ENCODE measurements around the gene IGFALS.

The IGFALS gene

DNA sequence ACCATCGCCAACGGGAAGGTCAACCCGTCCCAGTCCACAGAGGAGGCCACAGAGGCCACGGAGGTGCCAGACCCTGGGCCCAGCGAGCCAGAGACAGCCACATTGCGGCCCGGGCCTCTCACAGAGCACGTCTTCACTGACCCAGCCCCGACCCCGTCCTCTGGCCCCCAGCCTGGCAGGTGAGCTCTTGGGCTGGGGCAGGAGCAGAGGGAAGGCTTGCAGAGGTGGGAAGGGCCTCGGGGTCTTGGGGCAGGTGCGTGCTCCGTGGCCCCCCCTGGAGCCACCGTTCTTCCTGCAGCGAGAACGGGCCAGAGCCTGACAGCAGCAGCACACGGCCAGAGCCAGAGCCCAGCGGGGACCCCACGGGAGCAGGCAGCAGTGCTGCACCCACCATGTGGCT, 27.3 kb downstream of the IGFALS start:
- no peak for DNase-seq (ENCODE audit: low read depth in 1 of 2, low spot score in 1 of 2)

GRCh38 chr16:1765826-1766225, 27.7 kb downstream of the IGFALS start:
- DNase-seq (ENCODE audit: low read depth in 1 of 2, low spot score in 1 of 2) = no peak

DNA sequence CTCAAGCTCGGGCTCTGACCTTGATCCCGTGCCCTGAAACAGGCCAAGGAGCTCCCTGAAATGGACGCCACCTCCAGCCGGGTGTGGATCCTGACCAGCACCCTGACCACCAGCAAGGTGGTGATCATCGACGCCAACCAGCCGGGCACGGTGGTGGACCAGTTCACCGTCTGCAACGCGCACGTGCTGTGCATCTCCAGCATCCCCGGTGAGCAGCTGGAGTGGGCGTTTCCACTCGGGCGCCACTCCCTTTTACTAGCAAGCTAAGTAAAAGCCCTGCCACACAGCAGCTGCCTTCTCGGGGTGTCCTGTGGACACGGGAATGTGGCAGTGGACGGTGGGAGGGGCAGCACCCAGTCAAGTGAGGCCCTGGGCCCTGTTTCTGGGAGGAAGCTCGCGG, 28.5 kb downstream of the IGFALS start:
- DNase-seq (ENCODE audit: low read depth in 1 of 2, low spot score in 1 of 2) = no peak

GRCh38 chr16:1763521-1764511, 29.7 kb downstream of the IGFALS start:
- no peak for DNase-seq (ENCODE audit: low read depth in 1 of 2, low spot score in 1 of 2)

DNA sequence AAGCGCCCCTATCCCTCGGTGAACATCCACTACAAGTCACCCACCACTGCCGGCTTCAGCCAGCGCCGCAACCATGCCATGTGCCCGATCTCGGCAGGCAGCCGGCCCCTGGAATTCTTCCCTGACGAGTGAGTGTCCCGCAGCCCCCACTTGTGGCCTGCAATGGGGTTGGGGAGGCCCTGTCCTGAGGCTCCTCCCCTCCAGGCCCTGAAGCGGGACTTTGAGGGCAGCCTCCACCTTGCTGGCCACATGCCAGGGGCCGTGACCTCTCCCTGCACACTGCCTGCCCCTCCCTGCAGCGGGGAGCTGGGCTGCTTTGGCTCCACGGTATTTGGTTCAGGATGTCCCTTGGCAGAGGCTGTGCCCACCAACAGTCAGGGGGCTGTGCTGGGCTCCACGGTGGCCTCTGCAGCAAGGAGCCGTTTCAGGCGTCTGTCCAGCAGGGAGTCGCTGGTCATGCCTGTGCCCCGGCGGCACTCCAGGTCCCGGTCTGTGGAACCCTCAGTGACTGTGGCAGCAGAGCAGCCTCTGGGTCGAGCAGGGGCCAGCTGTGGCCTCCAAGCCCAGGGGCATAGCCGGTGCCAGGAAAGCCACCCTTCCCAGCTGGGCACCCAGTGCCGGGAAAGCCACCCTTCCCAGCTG, 30.5 kb downstream of the IGFALS start:
- DNase-seq (ENCODE audit: low read depth in 1 of 2, low spot score in 1 of 2) = no peak

DNA sequence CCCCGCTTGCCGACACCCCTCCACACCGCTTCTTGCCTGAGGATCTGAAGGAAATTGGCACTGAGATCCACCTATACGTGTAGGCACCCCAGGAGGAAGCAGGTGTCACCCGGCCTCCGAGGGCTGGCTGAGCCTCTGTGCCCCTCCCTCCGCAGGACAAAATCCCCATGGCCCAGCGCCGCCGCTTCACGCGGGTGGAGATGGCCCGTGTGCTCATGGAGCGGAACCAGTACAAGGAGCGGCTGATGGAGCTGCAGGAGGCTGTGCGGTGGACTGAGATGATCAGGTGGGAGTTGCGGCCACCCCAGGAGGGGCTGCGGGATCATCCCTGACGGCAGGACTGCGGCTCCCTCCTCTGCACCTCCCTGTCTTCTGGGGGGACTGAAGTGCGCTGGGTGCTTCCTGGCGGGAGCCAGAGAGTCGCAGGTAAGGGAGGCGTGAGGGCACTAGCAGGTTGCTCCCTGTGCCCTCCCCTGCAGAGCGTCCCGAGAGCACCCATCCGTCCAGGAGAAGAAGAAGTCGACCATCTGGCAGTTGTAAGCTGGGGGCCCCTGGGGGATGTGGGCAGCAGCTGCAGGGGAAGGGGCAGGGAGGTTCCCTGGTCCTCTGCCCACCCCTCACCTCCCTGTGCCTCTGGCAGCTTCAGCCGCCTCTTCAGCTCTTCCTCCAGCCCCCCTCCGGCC, 31.2 kb downstream of the IGFALS start:
- no peak for DNase-seq (ENCODE audit: low read depth in 1 of 2, low spot score in 1 of 2)

DNA sequence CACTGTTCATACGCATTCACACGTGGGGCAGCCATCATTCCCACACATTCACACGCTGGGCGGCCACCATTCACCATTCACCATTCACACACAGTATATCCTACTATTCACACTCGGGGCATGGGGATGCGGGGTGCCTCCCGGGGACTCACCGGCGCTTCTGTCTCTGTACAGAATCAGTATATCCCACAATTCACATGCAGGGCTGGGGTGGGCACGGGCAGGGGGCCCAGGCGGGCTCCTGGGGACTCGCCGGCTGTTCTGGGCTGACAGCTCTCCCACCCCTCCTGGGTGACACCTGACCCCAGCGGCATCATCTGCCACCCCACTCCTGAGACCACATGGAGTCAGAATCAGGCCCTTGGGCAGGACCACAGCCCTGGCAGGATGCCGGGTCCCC, 31.8 kb downstream of the IGFALS start:
- no peak for DNase-seq (ENCODE audit: low read depth in 1 of 2, low spot score in 1 of 2)

GRCh38 chr16:1760911-1761310, 32.6 kb downstream of the IGFALS start:
- DNase-seq (ENCODE audit: low read depth in 1 of 2, low spot score in 1 of 2) = no peak

DNA sequence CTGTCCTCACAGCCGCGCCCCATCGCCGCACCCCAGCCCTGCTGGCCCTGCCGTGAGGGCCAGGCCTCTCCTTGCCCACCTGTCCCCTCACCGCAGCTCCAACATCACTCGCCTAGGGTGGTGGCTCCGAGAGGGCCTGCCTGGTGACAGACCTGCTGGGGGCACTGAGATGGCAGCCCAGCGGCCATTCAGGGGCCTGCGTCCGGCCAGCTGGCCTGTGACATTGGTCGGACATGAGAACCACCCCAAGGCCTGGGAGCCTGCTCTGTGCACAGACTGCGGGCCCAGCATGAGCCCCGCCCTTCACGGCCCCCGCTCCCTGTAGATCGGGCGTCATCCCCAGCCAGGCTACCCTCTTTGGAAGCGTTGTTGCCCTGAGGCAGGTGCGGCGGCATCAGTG, 34.0 kb downstream of the IGFALS start:
- no peak for DNase-seq (ENCODE audit: low read depth in 1 of 2, low spot score in 1 of 2)

DNA sequence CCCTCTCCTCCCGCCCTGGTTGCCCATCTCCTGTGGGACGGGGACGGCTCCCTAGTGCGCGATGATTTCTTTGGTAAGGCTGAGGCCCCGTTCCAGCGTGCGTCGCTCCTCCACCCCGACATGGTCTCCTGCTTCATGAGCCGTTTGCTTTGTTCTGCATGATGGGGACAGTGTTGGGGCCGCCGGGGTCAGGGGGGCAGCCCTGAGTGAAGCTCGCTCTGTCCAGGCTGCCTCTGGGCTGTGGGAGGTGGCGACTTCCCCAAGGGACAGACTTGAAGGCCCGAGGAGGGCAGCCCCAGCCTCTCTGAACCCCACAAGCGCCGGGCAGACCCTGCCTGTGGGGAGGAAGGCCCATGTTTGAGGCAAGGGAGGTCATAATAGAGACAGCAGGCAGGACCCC, 34.6 kb downstream of the IGFALS start:
- DNase-seq (ENCODE audit: low read depth in 1 of 2, low spot score in 1 of 2) = no peak

- DNase-seq (ENCODE audit: low read depth in 1 of 2, low spot score in 1 of 2) = no peak
Measured at GRCh38 chr16:1757714-1758461, 35.6 kb downstream of the IGFALS start.

- no peak for DNase-seq (ENCODE audit: low read depth in 1 of 2, low spot score in 1 of 2)
Measured at GRCh38 chr16:1754204-1754603, 39.3 kb downstream of the IGFALS start.

GRCh38 chr16:1752853-1753252, 40.7 kb downstream of the IGFALS start:
- DNase-seq (ENCODE audit: low read depth in 1 of 2, low spot score in 1 of 2) = no peak

GRCh38 chr16:1751946-1752345, 41.6 kb downstream of the IGFALS start:
- no peak for DNase-seq (ENCODE audit: low read depth in 1 of 2, low spot score in 1 of 2)

- no peak for DNase-seq (ENCODE audit: low read depth in 1 of 2, low spot score in 1 of 2)
Measured at GRCh38 chr16:1749152-1750117, 44.1 kb downstream of the IGFALS start.

DNA sequence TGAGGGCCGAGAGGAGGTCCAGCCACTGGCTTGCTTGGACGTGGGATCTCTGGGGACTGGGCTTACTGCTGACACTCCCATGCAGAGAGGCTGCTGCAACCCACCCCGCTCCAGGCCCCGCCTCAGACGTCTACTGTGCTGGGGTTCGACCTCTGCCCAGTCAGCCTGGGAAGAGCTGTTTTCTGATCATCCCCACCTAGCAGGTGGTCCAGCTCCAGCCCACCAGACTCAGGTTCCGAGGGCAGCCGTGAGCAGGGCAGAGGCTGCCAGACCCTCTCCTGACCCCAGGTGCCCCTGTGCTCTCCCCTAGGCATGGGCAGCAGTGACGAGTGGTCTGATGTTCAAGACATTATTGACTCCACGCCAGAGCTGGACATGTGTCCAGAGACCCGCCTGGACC, 45.6 kb downstream of the IGFALS start:
- DNase-seq (ENCODE audit: low read depth in 1 of 2, low spot score in 1 of 2) = no peak

GRCh38 chr16:1746693-1747195, 46.8 kb downstream of the IGFALS start:
- no peak for DNase-seq (ENCODE audit: low read depth in 1 of 2, low spot score in 1 of 2)

- DNase-seq (ENCODE audit: low read depth in 1 of 2, low spot score in 1 of 2) = no peak
Measured at GRCh38 chr16:1745900-1746692, 47.4 kb downstream of the IGFALS start.

Measured in stimulated activated CD4-positive, alpha-beta T cell treated with anti-CD3 and anti-CD28 coated beads, Interleukin-15, amount 100 ng/mL, for 1 hour (primary cell).